Fibroblast of lung (primary cell): Measurements from ENCODE around the gene COQ8B.

Experiments used
- EZH2 ChIP-seq: IDR thresholded peaks from 2 replicates; pipeline ENCODE4 v1.5.1; 2012; ENCODE audit warnings: low read length, control low read depth, mild to moderate bottlenecking; ENCODE audit errors: missing control alignments
- TF ChIP-seq, protein P1 (sequence below), 2 donors: IDR thresholded peaks in 1 of 2; conservative IDR thresholded peaks in 1 of 2; 1 replicate in 1 of 2; 2 replicates in 1 of 2; pipeline ENCODE4 v1.5.1; 2011 to 2012; ENCODE audit warnings: low read length in 2 of 2, control low read depth in 1 of 2, inconsistent platforms in 1 of 2, low read depth in 1 of 2, mild to moderate bottlenecking in 1 of 2

DNA sequence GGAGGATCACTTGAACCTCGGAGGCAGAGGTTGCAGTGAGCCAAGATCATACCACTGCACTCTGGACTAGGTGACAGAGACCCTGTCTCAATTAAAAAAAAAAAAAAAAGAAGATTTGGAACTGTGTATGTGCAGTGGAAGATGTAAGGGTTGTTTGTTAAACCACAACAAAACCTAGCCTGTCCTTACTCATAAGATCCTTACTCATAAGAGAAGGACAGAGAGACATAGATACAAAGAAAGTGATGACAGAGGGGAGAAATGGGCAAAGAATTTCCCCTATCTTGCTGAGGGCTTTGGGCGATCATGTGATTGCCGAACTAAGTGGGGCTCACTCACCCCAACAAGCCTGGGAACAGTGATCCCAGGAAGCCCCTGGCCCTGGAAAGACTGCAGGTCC is 8.2 kb upstream of the COQ8B start:
- TF ChIP-seq EZH2, result no peak
- TF ChIP-seq, protein P1, sequence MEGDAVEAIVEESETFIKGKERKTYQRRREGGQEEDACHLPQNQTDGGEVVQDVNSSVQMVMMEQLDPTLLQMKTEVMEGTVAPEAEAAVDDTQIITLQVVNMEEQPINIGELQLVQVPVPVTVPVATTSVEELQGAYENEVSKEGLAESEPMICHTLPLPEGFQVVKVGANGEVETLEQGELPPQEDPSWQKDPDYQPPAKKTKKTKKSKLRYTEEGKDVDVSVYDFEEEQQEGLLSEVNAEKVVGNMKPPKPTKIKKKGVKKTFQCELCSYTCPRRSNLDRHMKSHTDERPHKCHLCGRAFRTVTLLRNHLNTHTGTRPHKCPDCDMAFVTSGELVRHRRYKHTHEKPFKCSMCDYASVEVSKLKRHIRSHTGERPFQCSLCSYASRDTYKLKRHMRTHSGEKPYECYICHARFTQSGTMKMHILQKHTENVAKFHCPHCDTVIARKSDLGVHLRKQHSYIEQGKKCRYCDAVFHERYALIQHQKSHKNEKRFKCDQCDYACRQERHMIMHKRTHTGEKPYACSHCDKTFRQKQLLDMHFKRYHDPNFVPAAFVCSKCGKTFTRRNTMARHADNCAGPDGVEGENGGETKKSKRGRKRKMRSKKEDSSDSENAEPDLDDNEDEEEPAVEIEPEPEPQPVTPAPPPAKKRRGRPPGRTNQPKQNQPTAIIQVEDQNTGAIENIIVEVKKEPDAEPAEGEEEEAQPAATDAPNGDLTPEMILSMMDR (conservative IDR thresholded peaks at IDR 0.05 in 1 of 2, IDR thresholded peaks at IDR 0.05 in 1 of 2; ENCODE audit: low read depth in 1 of 2, low read length in 2 of 2), result no peak
